OCI-LY3 (cell line): ENCODE data around the gene PELI1.
A peak's percentile ranks its signal among the peaks of the same experiment; 100 is the strongest.

Experiments used
- H2AFZ ChIP-seq: fragments of 200-600, 300-600 bp; shearing (Covaris generic); 2 replicates; pipeline ENCODE4 v1.6.0; 2014; ENCODE audit warnings: antibody characterized with exemption, low read depth, low read length
- H3K27ac ChIP-seq: fragments of 200-600, 300-600 bp; sonication (generic); 2 replicates; pipeline ENCODE4 v1.5.1; 2014; ENCODE audit warnings: mild to moderate bottlenecking, low read length, moderate library complexity, mixed read lengths
- H3K27me3 ChIP-seq: fragments of 200-600, 300-600 bp; sonication (generic); 2 replicates; pipeline ENCODE4 v1.6.1; 2014; ENCODE audit warnings: low read depth, low read length, mixed read lengths
- H3K36me3 ChIP-seq: fragments of 200-600, 300-600 bp; sonication (generic); replicated peaks from 2 replicates; pipeline ENCODE3; 2014; ENCODE audit warnings: low read depth, low read length, mixed read lengths
- H3K4me1 ChIP-seq: fragments of 300-600, 200-600 bp; sonication (generic); 2 replicates; pipeline ENCODE4 v1.6.1; 2014; ENCODE audit warnings: low read length, mixed read lengths
- H3K4me2 ChIP-seq: fragments of 200-600, 300-600 bp; sonication (generic); 2 replicates; pipeline ENCODE4 v1.6.1; 2014; ENCODE audit warnings: low read length, mixed read lengths
- H3K4me3 ChIP-seq: fragments of 300-600, 200-600 bp; sonication (generic); 2 replicates; pipeline ENCODE4 v1.5.1; 2014; ENCODE audit warnings: antibody characterized with exemption, mild to moderate bottlenecking, low read length, moderate library complexity
- H3K79me2 ChIP-seq: fragments of 300-600, 200-600 bp; shearing (Covaris generic); 2 replicates; pipeline ENCODE4 v1.6.1; 2014; ENCODE audit warnings: mild to moderate bottlenecking, low read length, mixed read lengths
- H3K9ac ChIP-seq: fragments of 300-600, 200-600 bp; shearing (Covaris generic); 2 replicates; pipeline ENCODE4 v1.6.0; 2014; ENCODE audit warnings: mild to moderate bottlenecking, low read length, moderate library complexity
- H3K9me3 ChIP-seq: fragments of 200-600, 300-600 bp; shearing (Covaris generic); 2 replicates; pipeline ENCODE4 v1.6.1; 2014; ENCODE audit warnings: low read length, mixed read lengths; ENCODE audit not compliant: insufficient read depth
- H4K20me1 ChIP-seq: fragments of 200-600, 300-600 bp; sonication (generic); 2 replicates; pipeline ENCODE4 v1.6.1; 2016; ENCODE audit warnings: low read length, mixed read lengths; ENCODE audit not compliant: insufficient read depth
- CTCF ChIP-seq: fragments of 200-600, 300-600 bp; sonication (generic); IDR thresholded peaks from 2 replicates; pipeline ENCODE4 v1.5.1; 2014; ENCODE audit warnings: antibody characterized with exemption, low read length, low read depth
- EZH2phosphoT487 ChIP-seq: fragments of 200-600 bp; shearing (Covaris generic); IDR thresholded peaks from 2 replicates; pipeline ENCODE4 v1.6.1; 2018; ENCODE audit warnings: antibody characterized with exemption, mixed run types, low read depth

Gene PELI1

GRCh38 chr2:64112016-64112415 is 32.2 kb downstream of the PELI1 start:
- no peak overlapping the region for H3K27ac ChIP-seq
- no peak for TF ChIP-seq CTCF
- no peak for TF ChIP-seq EZH2phosphoT487
- H3K4me1 ChIP-seq, result peaks cover 88% of the 10 kb centered on the region
- H4K20me1 ChIP-seq, result peaks cover 71% of the 10 kb centered on the region
- H3K27me3 ChIP-seq, result no peaks in the 10 kb centered on the region
- H3K36me3 ChIP-seq, result peaks cover 11% of the 10 kb centered on the region
- H2AFZ ChIP-seq, result no peak overlapping the region
- H3K79me2 ChIP-seq, result peaks cover 90% of the 10 kb centered on the region
- H3K4me3 ChIP-seq, result no peak overlapping the region
- no peak overlapping the region for H3K9ac ChIP-seq
- H3K9me3 ChIP-seq, result no peaks in the 10 kb centered on the region
- peak overlapping the region; percentile 6; the same call in 1 of the 2 replicates for H3K4me2 ChIP-seq

- H3K36me3 ChIP-seq, result peaks cover 14% of the 10 kb centered on the region
Measured at GRCh38 chr2:64111426-64111825, 32.8 kb downstream of the PELI1 start.

GRCh38 chr2:64108666-64109241 is 35.5 kb downstream of the PELI1 start:
- H3K9ac ChIP-seq, result no peak overlapping the region
- peaks cover 62% of the 10 kb centered on the region for H3K79me2 ChIP-seq
- no peak for TF ChIP-seq EZH2phosphoT487
- TF ChIP-seq CTCF, result no peak
- no peaks in the 10 kb centered on the region for H3K9me3 ChIP-seq
- no peaks in the 10 kb centered on the region for H3K27me3 ChIP-seq
- no peak overlapping the region for H3K27ac ChIP-seq
- H2AFZ ChIP-seq, result no peak overlapping the region
- peaks cover 27% of the 10 kb centered on the region for H3K36me3 ChIP-seq
- peaks cover 43% of the 10 kb centered on the region for H4K20me1 ChIP-seq
- no peak overlapping the region for H3K4me3 ChIP-seq
- H3K4me1 ChIP-seq, result peaks cover 88% of the 10 kb centered on the region
- H3K4me2 ChIP-seq, result no peak overlapping the region

More at GRCh38 chr2:64111426-64111825, 32.8 kb downstream of the PELI1 start:
- H3K27ac ChIP-seq, result no peak overlapping the region
- no peak for TF ChIP-seq CTCF
- no peak for TF ChIP-seq EZH2phosphoT487
- no peak overlapping the region for H2AFZ ChIP-seq
- peaks cover 68% of the 10 kb centered on the region for H4K20me1 ChIP-seq
- peaks cover 88% of the 10 kb centered on the region for H3K4me1 ChIP-seq
- H3K4me3 ChIP-seq, result no peak overlapping the region
- H3K9ac ChIP-seq, result no peak overlapping the region
- no peaks in the 10 kb centered on the region for H3K27me3 ChIP-seq
- H3K4me2 ChIP-seq, result no peak overlapping the region
- H3K9me3 ChIP-seq, result no peaks in the 10 kb centered on the region
- H3K79me2 ChIP-seq, result peaks cover 89% of the 10 kb centered on the region

- peak overlapping the region; percentile 49 for H3K4me2 ChIP-seq
Measured at GRCh38 chr2:64106481-64106880, 37.7 kb downstream of the PELI1 start.

More at GRCh38 chr2:64106481-64106880, 37.7 kb downstream of the PELI1 start:
- H4K20me1 ChIP-seq, result peaks cover 28% of the 10 kb centered on the region; the same call in 1 of the 2 replicates
- no peaks in the 10 kb centered on the region for H3K9me3 ChIP-seq
- no peaks in the 10 kb centered on the region for H3K27me3 ChIP-seq
- H3K79me2 ChIP-seq, result peaks cover 46% of the 10 kb centered on the region
- H3K27ac ChIP-seq, result peak overlapping the region; percentile 41
- peak overlapping the region; percentile 23 for H3K4me3 ChIP-seq
- peaks cover 27% of the 10 kb centered on the region for H3K36me3 ChIP-seq
- TF ChIP-seq CTCF, result no peak
- TF ChIP-seq EZH2phosphoT487, result no peak
- peaks cover 91% of the 10 kb centered on the region for H3K4me1 ChIP-seq
- 0 out of 2 replicates have a peak overlapping the region, but pooled peaks have one; percentile 6 for H3K9ac ChIP-seq
- no peak overlapping the region for H2AFZ ChIP-seq
